T-helper 17 cell (primary cell): ENCODE measurements around the gene WNT3A. TPM values are rescaled to one million over a fixed set of nuclear protein-coding genes. Genes with fewer than 3 reads are reported as not detected.

ENCODE experiments used
- ATAC-seq: fragments of 150-1000 bp; cut with Tn5 transposase; 2 replicates; pipeline ENCODE4 v1.10.0; 2021; ENCODE audit warnings: mild to moderate bottlenecking, moderate library complexity
- DNase-seq, 3 donors: peaks; one replicate each; pipeline versions ENCODE4 v3.0.0 to v3.0.0-alpha.2; 2020 to 2021
- H3K9me3 ChIP-seq: one replicate; pipeline ENCODE4 v1.7.0; 2013; ENCODE audit warnings: low read length, mild to moderate bottlenecking; ENCODE audit not compliant: control insufficient read depth, poor library complexity, severe bottlenecking
- H3K27ac Mint-ChIP-seq: one replicate; pipeline ENCODE4 v1.8.0; 2022; ENCODE audit warnings: mild to moderate bottlenecking, moderate library complexity, mixed read lengths
- H3K27me3 Mint-ChIP-seq: one replicate; pipeline ENCODE4 v1.8.0; 2022; ENCODE audit warnings: mixed read lengths
- H3K36me3 Mint-ChIP-seq: one replicate; pipeline ENCODE4 v1.8.0; 2022; ENCODE audit warnings: low read depth, mixed read lengths
- H3K4me1 Mint-ChIP-seq: one replicate; pipeline ENCODE4 v1.8.0; 2022; ENCODE audit warnings: mild to moderate bottlenecking, mixed read lengths
- H3K4me3 Mint-ChIP-seq: one replicate; pipeline ENCODE4 v1.8.0; 2022; ENCODE audit warnings: mild to moderate bottlenecking, moderate library complexity, mixed read lengths
- total RNA-seq, 4 donors: library from RNA in 2 of 4; stranded (reverse) in 2 of 4; gene quantifications; one replicate each; pipeline ENCODE4 v1.2.3 and lab custom pipeline; 2022 to 2026

Gene WNT3A
- total RNA-seq, 2 donors from 2014 or later, result not detected

DNA sequence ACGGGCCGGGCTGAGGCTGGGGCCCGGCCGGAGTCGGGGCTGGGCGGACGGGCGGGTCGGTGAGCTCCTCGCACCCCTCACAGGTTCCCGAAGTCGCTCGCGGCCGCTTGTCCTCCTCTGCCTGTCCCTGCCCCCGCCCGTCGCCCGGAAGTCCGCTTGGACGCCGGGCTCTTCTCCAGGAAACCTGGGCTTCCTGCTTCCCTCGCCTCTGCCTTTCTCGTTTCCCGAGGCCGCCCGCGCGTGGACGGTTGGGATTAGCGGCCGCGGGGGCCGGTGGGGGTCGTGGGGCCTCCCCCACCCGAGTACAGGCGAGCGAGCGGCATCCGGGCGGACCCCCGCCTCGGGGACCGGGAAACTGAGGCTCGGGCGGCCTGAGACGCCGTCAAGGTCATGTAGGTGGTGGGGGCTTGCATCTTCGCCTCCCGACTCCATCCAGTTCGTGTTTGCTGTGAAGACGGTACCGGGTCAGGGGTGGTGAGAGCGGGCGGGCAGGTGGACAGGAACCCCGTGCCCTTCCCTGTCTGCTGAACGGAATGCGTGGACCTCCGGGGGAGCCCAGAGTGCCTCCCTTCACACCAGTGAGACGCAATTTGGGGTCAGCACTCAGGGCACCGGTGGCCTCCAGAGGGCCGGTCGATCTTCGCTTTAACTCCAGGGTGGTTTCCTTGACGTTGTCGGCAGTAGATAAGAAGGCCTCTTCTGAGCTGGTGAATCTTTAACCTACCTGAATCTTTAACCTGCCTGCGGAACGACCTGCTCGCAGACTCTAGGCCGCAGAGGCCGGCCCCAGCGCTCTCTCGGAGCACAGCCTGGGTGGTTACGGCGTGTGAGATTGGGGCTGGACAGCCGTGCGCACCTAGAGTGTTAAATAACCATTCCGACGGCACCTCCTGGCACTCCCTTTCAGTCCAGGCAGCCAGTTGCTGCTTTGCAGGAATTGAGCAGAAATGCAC is 76.4 kb downstream of the WNT3A start:
- H3K9me3 ChIP-seq, result no peaks in the 10 kb centered on the region
- Mint-ChIP-seq H3K27ac (peak overlapping the region; percentile 94), H3K36me3 (no peaks in the 10 kb centered on the region), H3K4me1 (peaks cover 49% of the 10 kb centered on the region), H3K4me3 (peak overlapping the region; percentile 95), H3K27me3 (no peaks in the 10 kb centered on the region)
- ATAC-seq (peak; percentile 14), DNase-seq (peak in 2 of 3 donors; percentile 29 to 40)

GRCh38 chr1:228083871-228084278 is 77.1 kb downstream of the WNT3A start:
- no peaks in the 10 kb centered on the region for H3K27me3 Mint-ChIP-seq
- peaks cover 54% of the 10 kb centered on the region for H3K4me1 Mint-ChIP-seq

DNA sequence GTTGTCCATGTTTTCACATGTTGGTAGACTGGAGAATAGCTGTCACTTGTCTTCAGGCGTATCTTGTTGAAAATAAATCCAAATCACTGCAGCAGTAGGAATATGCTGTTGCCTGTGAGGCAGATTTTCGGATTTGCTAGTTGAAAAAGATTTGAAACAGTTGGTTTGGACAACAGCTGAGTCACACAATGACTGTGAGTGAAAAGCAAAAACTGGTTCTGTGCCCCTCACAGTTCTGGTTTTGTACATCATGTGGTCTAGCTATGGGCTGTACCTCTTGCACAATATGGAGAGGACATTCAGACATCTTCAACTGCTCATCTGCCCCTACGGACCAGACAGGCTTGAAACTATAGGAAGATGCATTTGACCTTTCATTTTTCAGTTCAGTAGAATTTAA is 77.5 kb downstream of the WNT3A start:
- H3K36me3 Mint-ChIP-seq, result no peaks in the 10 kb centered on the region
- no peaks in the 10 kb centered on the region for H3K27me3 Mint-ChIP-seq
- ATAC-seq, result no peak
- peak overlapping the region; percentile 94 for H3K27ac Mint-ChIP-seq
- H3K9me3 ChIP-seq, result no peaks in the 10 kb centered on the region
- peak overlapping the region; percentile 95 for H3K4me3 Mint-ChIP-seq
- H3K4me1 Mint-ChIP-seq, result peaks cover 58% of the 10 kb centered on the region
- no peak for DNase-seq

More at GRCh38 chr1:228083871-228084278, 77.1 kb downstream of the WNT3A start:
- Mint-ChIP-seq H3K36me3 (no peaks in the 10 kb centered on the region), H3K27ac (peak overlapping the region; percentile 94), H3K4me3 (peak overlapping the region; percentile 95)
- ATAC-seq (no peak), DNase-seq (no peak)
- no peaks in the 10 kb centered on the region for H3K9me3 ChIP-seq

- Mint-ChIP-seq H3K27ac (peak overlapping the region; percentile 94), H3K27me3 (no peaks in the 10 kb centered on the region), H3K36me3 (no peaks in the 10 kb centered on the region), H3K4me3 (peak overlapping the region; percentile 95), H3K4me1 (peaks cover 61% of the 10 kb centered on the region)
- DNase-seq (no peak), ATAC-seq (no peak)
- H3K9me3 ChIP-seq, result no peaks in the 10 kb centered on the region
These were observed 78.0 kb downstream of the WNT3A start for GRCh38 chr1:228084797-228085196.

- Mint-ChIP-seq H3K36me3 (no peaks in the 10 kb centered on the region), H3K27me3 (no peaks in the 10 kb centered on the region)
- no peak for ATAC-seq
These were observed 78.6 kb downstream of the WNT3A start for GRCh38 chr1:228085287-228085951.

GRCh38 chr1:228087771-228088251 is 81.0 kb downstream of the WNT3A start:
- Mint-ChIP-seq H3K4me3 (peak overlapping the region; percentile 87), H3K27me3 (no peaks in the 10 kb centered on the region), H3K4me1 (peaks cover 77% of the 10 kb centered on the region), H3K36me3 (no peaks in the 10 kb centered on the region), H3K27ac (peak overlapping the region; percentile 94)
- ATAC-seq (no peak), DNase-seq (no peak)
- no peaks in the 10 kb centered on the region for H3K9me3 ChIP-seq

More at GRCh38 chr1:228085287-228085951, 78.6 kb downstream of the WNT3A start:
- DNase-seq, result no peak
- H3K4me3 Mint-ChIP-seq, result peak overlapping the region; percentile 95
- no peaks in the 10 kb centered on the region for H3K9me3 ChIP-seq
- peaks cover 65% of the 10 kb centered on the region for H3K4me1 Mint-ChIP-seq
- H3K27ac Mint-ChIP-seq, result peak overlapping the region; percentile 94

DNA sequence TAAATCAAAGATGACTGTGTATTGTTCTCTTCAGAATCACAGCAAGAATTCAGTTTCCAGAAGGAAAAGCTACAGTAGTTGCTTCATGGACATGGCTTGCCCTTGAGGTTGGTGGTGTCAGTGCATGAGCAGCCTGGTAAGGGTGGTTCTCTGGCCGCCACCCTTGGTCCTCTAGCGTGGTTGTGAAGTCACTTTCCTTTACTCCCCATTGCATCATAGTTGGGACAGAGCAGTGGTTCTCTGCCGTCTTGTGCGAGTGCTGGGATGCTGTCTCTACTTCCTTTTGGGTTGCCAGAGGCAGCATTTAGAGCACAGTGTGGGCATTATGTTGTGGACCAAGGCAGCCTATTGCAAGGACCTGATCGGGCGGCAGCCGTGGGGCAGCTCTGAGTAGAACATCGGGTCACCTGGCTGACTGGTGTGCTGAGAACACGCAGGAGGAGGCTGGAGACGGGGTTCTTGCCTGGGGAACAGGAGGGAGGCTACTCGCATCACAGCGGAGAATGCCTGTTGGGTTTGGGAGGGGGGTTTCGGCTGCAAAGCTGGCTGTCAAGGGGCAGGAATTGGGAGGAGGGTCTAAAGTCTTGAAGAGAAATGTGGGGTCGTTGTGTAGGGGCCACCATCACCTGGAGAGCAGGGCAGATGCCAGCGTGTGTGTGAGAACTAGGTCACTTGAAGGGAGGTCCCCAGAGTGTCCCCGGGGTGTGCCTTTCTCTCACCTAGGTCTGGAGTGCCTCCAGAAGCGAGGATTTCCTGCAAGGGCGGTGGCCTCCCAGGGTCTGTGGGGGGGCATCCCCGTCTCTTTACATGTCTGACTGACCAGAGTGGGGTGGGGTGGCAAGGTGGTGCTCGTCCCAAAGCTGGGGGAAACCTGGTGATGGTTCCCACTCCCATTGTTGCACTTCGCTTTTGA is 82.0 kb downstream of the WNT3A start:
- Mint-ChIP-seq H3K4me3 (peak overlapping the region; percentile 87), H3K27me3 (no peaks in the 10 kb centered on the region), H3K36me3 (no peaks in the 10 kb centered on the region), H3K27ac (peak overlapping the region; percentile 94), H3K4me1 (peaks cover 70% of the 10 kb centered on the region)
- ATAC-seq (peak; percentile 53), DNase-seq (peak in 1 of 3 donors; percentile 8)
- no peaks in the 10 kb centered on the region for H3K9me3 ChIP-seq

DNA sequence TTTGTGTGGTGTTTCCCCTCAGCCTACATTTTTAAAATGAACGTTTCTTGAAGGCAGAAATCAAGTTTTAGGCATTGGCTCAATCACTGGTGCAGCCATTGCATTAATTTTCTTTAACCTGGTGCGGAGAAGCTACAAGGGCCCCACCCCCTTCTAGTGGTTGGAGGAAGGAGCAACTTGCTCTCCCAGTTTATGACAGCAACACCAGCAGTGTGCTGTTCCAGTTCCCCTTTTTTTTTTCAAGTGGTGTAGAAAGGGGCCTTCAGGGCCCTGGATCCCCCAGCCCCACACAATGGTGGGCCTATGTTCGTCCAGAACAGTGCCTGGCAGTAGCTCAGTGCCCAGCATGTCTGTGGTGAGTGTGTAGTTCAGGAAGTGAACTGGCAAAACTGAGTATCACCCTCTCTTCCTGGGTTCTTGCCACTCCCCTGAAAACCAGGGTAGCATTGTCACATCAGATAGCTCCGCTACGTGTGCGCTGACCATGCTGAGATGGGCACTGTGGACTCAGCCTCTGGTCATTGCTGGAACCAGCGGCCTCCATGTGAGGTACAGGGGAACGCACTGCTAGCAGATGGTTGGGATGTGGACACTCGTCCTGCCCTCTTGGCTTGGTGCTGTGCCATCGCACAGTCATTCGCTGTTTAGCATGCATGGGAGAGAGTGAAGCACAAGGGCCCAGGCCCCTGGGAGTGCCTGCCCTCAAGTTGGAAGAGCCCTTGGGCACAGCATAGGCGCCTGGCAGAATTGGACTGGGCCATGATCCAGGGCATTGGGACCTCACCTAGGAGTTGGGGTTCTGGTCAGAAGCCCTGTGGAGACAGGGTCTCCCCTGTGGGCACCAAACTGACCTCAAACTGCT is 83.0 kb downstream of the WNT3A start:
- no peak for DNase-seq
- peaks cover 2% of the 10 kb centered on the region for H3K9me3 ChIP-seq
- H3K27me3 Mint-ChIP-seq, result no peaks in the 10 kb centered on the region
- ATAC-seq, result peak; percentile 11
- peaks cover 61% of the 10 kb centered on the region for H3K4me1 Mint-ChIP-seq
- H3K4me3 Mint-ChIP-seq, result peak overlapping the region; percentile 87
- H3K27ac Mint-ChIP-seq, result peak overlapping the region; percentile 94
- H3K36me3 Mint-ChIP-seq, result no peaks in the 10 kb centered on the region

DNA sequence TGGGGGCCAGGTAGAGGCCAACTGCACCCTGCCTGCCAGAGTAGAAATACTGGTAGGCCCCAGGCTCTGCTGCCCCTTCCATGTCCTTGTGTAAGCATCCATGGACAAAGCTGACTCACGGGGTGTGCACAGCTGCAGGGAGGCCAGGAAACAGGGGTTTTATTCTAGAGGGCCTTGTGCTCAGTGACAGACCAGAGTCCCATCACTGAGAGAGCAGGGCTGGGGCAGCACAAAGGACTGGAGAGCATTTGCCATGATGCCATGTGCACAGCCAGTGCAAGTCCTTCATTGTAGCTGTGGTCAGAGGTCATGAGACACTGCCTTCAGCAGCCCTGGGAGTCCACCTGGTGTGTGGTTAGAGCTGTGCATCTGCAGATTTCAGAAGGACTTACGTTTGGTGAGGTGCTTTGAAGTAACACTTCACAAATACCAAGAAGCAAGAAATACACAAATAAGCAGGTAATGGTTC is 83.8 kb downstream of the WNT3A start:
- peak overlapping the region; percentile 94 for H3K27ac Mint-ChIP-seq
- H3K9me3 ChIP-seq, result peaks cover 2% of the 10 kb centered on the region
- peak overlapping the region; percentile 41 for H3K4me3 Mint-ChIP-seq
- H3K27me3 Mint-ChIP-seq, result no peaks in the 10 kb centered on the region
- DNase-seq (no peak), ATAC-seq (peak; percentile 31)
- H3K36me3 Mint-ChIP-seq, result peaks cover 2% of the 10 kb centered on the region
- H3K4me1 Mint-ChIP-seq, result peaks cover 54% of the 10 kb centered on the region

GRCh38 chr1:228091084-228091483 is 84.3 kb downstream of the WNT3A start:
- peaks cover 2% of the 10 kb centered on the region for H3K36me3 Mint-ChIP-seq
- no peaks in the 10 kb centered on the region for H3K27me3 Mint-ChIP-seq
- H3K27ac Mint-ChIP-seq, result peak overlapping the region; percentile 34
- DNase-seq, result no peak
- H3K4me3 Mint-ChIP-seq, result peak overlapping the region; percentile 41
- no peak for ATAC-seq
- H3K4me1 Mint-ChIP-seq, result peaks cover 51% of the 10 kb centered on the region
- H3K9me3 ChIP-seq, result peaks cover 2% of the 10 kb centered on the region

DNA sequence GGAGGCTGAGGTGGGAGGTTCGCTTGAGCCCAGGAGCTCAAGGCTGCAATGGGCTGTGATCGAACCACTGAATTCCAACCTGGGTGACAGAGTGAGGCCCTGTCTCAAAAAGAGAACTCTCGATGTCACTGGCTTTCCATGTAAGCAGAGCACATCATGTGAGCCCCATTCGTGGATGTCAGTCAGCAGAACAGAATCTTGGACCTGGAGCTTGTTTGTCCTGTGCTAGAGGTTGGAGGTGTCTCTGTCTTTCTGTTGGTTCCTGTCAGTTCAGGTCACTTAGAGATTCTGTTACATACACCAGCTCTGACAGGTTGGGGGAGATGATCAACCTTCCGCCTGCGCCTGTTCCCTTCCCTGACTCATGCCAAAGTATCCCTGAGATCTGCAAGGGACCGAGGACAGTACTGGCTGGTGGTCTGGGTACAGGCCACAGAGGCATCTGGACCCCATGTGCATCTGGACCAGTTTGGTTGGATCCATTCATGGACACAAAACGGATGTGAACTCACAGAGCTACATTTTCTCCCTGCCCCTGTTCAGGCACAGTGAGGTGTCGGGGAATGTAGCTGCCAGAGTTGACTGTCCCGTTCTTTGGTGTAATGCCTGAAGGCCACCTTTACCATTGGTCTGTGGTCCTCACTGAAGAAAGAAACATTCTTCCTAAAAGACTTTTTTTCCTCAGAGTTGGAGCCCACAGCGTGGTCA is 85.7 kb downstream of the WNT3A start:
- Mint-ChIP-seq H3K4me1 (peaks cover 47% of the 10 kb centered on the region), H3K27ac (peak overlapping the region; percentile 34), H3K36me3 (peaks cover 2% of the 10 kb centered on the region), H3K4me3 (no peak overlapping the region), H3K27me3 (no peaks in the 10 kb centered on the region)
- DNase-seq (no peak), ATAC-seq (no peak)
- peaks cover 2% of the 10 kb centered on the region for H3K9me3 ChIP-seq
